Measurements from ENCODE around the gene EIF4G2.

DNA sequence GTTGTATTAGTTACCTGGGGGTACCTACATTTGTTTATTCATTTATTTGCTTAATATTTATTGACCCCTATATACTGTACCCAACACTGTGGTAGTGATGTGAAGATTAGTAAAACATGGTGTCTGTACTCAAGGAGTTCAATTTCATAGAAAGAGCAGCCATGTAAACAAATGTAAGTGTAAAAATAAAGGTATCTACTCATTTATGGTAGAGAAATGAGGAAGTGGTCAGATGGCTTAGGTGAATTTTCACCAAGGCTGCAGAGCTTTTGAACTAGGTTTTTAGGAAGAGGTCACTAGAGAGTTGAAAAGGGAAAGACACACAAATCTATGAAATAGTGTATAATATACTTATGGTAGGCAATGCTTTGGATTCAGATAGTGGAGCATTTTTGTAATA, 46.5 kb downstream of the EIF4G2 start:
- TF ChIP-seq SCRT1 (tag by site-specific recombination; IDR thresholded peaks at IDR 0.05; ENCODE audit: borderline replicate concordance) (no peak), ZBTB1 (tag by site-specific recombination; IDR thresholded peaks at IDR 0.05) (no peak), ZNF549 (tag by site-specific recombination; IDR thresholded peaks at IDR 0.05) (no peak), ZNF664 (tag by site-specific recombination; IDR thresholded peaks at IDR 0.05) (no peak), HOXA7 (CRISPR knock-in tag; IDR thresholded peaks at IDR 0.05; ENCODE audit: borderline replicate concordance) (no peak), ZFP37 (tag by site-specific recombination; IDR thresholded peaks at IDR 0.05) (no peak), ZNF596 (tag by site-specific recombination; IDR thresholded peaks at IDR 0.05) (no peak), ZNF335 (tag by site-specific recombination; conservative IDR thresholded peaks at IDR 0.05) (no peak), ZNF24 (tag by site-specific recombination; IDR thresholded peaks at IDR 0.05) (no peak)
- TF ChIP-seq, protein P1, sequence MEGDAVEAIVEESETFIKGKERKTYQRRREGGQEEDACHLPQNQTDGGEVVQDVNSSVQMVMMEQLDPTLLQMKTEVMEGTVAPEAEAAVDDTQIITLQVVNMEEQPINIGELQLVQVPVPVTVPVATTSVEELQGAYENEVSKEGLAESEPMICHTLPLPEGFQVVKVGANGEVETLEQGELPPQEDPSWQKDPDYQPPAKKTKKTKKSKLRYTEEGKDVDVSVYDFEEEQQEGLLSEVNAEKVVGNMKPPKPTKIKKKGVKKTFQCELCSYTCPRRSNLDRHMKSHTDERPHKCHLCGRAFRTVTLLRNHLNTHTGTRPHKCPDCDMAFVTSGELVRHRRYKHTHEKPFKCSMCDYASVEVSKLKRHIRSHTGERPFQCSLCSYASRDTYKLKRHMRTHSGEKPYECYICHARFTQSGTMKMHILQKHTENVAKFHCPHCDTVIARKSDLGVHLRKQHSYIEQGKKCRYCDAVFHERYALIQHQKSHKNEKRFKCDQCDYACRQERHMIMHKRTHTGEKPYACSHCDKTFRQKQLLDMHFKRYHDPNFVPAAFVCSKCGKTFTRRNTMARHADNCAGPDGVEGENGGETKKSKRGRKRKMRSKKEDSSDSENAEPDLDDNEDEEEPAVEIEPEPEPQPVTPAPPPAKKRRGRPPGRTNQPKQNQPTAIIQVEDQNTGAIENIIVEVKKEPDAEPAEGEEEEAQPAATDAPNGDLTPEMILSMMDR (tag by site-specific recombination; IDR thresholded peaks at IDR 0.05): no peak
- TF ChIP-seq, protein P2, sequence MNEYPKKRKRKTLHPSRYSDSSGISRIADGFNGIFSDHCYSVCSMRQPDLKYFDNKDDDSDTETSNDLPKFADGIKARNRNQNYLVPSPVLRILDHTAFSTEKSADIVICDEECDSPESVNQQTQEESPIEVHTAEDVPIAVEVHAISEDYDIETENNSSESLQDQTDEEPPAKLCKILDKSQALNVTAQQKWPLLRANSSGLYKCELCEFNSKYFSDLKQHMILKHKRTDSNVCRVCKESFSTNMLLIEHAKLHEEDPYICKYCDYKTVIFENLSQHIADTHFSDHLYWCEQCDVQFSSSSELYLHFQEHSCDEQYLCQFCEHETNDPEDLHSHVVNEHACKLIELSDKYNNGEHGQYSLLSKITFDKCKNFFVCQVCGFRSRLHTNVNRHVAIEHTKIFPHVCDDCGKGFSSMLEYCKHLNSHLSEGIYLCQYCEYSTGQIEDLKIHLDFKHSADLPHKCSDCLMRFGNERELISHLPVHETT (tag by site-specific recombination; IDR thresholded peaks at IDR 0.05): no peak

Measured in HEK293 (cell line).